Activated naive CD4-positive, alpha-beta T cell treated with anti-CD3 and anti-CD28 coated beads, Interleukin-2, amount 50 U/mL, for 72 hours (primary cell): ENCODE results near the gene CCDC85B. TPM values are rescaled to one million over a fixed set of nuclear protein-coding genes. Genes with fewer than 3 reads are reported as not detected.
A peak's percentile ranks its signal among the peaks of the same experiment; 100 is the strongest.

ENCODE experiments used
- ATAC-seq, 2 donors: fragments of 150-1000 bp; cut with Tn5 transposase; 2 replicates each; pipeline ENCODE4 v1.10.0; 2021; ENCODE audit warnings: mild to moderate bottlenecking in 2 of 2, moderate library complexity in 2 of 2
- DNase-seq, 2 donors: peaks; one replicate each; pipeline ENCODE4 v3.0.0; 2021 to 2022; ENCODE audit warnings: low spot score in 2 of 2
- H3K27ac Mint-ChIP-seq, 2 donors: one replicate each; pipeline ENCODE4 v1.8.0; 2022; ENCODE audit warnings: mild to moderate bottlenecking in 2 of 2, mixed read lengths in 2 of 2
- H3K36me3 Mint-ChIP-seq, 2 donors: one replicate each; pipeline ENCODE4 v1.8.0; 2022; ENCODE audit warnings: mixed read lengths in 2 of 2
- H3K9me3 Mint-ChIP-seq, 2 donors: one replicate each; pipeline ENCODE4 v1.8.0; 2022; ENCODE audit warnings: mixed read lengths in 2 of 2
- total RNA-seq, 2 donors: library from RNA; stranded (reverse); gene quantifications; one replicate each; pipeline ENCODE4 v1.2.3, GENCODE V29; 2022

CCDC85B gene
- total RNA-seq, 2 donors from 2014 or later: 29.4 to 37.2 TPM

GRCh38 chr11:65922565-65922964, 32.1 kb downstream of the CCDC85B start:
- peak overlapping the region in 1 of 2 donors; percentile 33 for H3K27ac Mint-ChIP-seq
- no peaks in the 10 kb centered on the region for H3K9me3 Mint-ChIP-seq
- H3K36me3 Mint-ChIP-seq: peaks cover 0 to 5% of the 10 kb centered on the region in 2 donors
- no peak for ATAC-seq
- DNase-seq: no peak

GRCh38 chr11:65925397-65925796, 34.9 kb downstream of the CCDC85B start:
- Mint-ChIP-seq H3K36me3 (no peaks in the 10 kb centered on the region), H3K9me3 (no peaks in the 10 kb centered on the region), H3K27ac (no peak overlapping the region)
- ATAC-seq (no peak), DNase-seq (no peak)

- Mint-ChIP-seq H3K27ac (peak overlapping the region; percentile 92), H3K36me3 (no peaks in the 10 kb centered on the region), H3K9me3 (no peaks in the 10 kb centered on the region)
- ATAC-seq: peak; percentile 88 to 90
- peak; percentile 57 to 64 for DNase-seq
Measured at GRCh38 chr11:65927904-65928397, 37.5 kb downstream of the CCDC85B start.

GRCh38 chr11:65928667-65929066, 38.2 kb downstream of the CCDC85B start:
- H3K27ac Mint-ChIP-seq: peak overlapping the region; percentile 92
- ATAC-seq: peak in 1 of 2 donors; percentile 6
- no peak for DNase-seq
- H3K9me3 Mint-ChIP-seq: no peaks in the 10 kb centered on the region
- H3K36me3 Mint-ChIP-seq: no peaks in the 10 kb centered on the region

GRCh38 chr11:65931773-65932557, 41.5 kb downstream of the CCDC85B start:
- Mint-ChIP-seq H3K36me3 (no peaks in the 10 kb centered on the region), H3K9me3 (no peaks in the 10 kb centered on the region), H3K27ac (peak overlapping the region in 1 of 2 donors; percentile 49)
- no peak for ATAC-seq
- no peak for DNase-seq

- Mint-ChIP-seq H3K27ac (peak overlapping the region in 1 of 2 donors; percentile 49), H3K36me3 (no peaks in the 10 kb centered on the region), H3K9me3 (no peaks in the 10 kb centered on the region)
- DNase-seq (no peak), ATAC-seq (no peak)
Measured at GRCh38 chr11:65932558-65932919, 42.1 kb downstream of the CCDC85B start.

GRCh38 chr11:65934014-65934413, 43.5 kb downstream of the CCDC85B start:
- H3K27ac Mint-ChIP-seq: no peak overlapping the region
- ATAC-seq (no peak), DNase-seq (no peak)
- H3K36me3 Mint-ChIP-seq: no peaks in the 10 kb centered on the region
- no peaks in the 10 kb centered on the region for H3K9me3 Mint-ChIP-seq

GRCh38 chr11:65937766-65938165, 47.3 kb downstream of the CCDC85B start:
- Mint-ChIP-seq H3K9me3 (no peaks in the 10 kb centered on the region), H3K27ac (no peak overlapping the region), H3K36me3 (no peaks in the 10 kb centered on the region)
- DNase-seq: no peak
- ATAC-seq: no peak

Other genes with a start within 250 kb of the CCDC85B start
- gene RELA, start 227.8 kb upstream of the CCDC85B start, total RNA-seq: 10 to 100 TPM; 81.7 to 97.8 TPM
- gene KAT5, start 178.4 kb upstream of the CCDC85B start, total RNA-seq: 100 to 1,000 TPM in 1 of 2 donors, 10 to 100 TPM in 1; 61.4 to 106 TPM
- 10 to 100 TPM; 40.9 to 93.0 TPM for gene RNASEH2C, start 169.9 kb upstream of the CCDC85B start, total RNA-seq
- gene AP5B1, start 109.7 kb upstream of the CCDC85B start, total RNA-seq: 10 to 100 TPM; 10.6 to 25.9 TPM
- gene OVOL1, start 103.6 kb upstream of the CCDC85B start, total RNA-seq: 1 to 10 TPM in 1 of 2 donors, not detected in 1; 1.6 TPM
- gene SNX32, start 56.7 kb upstream of the CCDC85B start, total RNA-seq: 1 to 10 TPM; 3.8 to 5.0 TPM
- gene CFL1, start 32.5 kb upstream of the CCDC85B start, total RNA-seq: 1,000 to 10,000 TPM in 1 of 2 donors, 100 to 1,000 TPM in 1; 855 to 1,265 TPM
- 10 to 100 TPM; 63.9 to 64.0 TPM for gene MUS81, start 30.2 kb upstream of the CCDC85B start, total RNA-seq
- gene EFEMP2, start 17.9 kb upstream of the CCDC85B start, total RNA-seq: 10 to 100 TPM; 15.2 to 41.8 TPM
- gene CTSW, start 10.8 kb upstream of the CCDC85B start, total RNA-seq: 10 to 100 TPM in 1 of 2 donors, 1 to 10 TPM in 1; 2.2 to 16.8 TPM
- gene FIBP, start 2.2 kb upstream of the CCDC85B start, total RNA-seq: 100 to 1,000 TPM in 1 of 2 donors, 10 to 100 TPM in 1; 69.4 to 101 TPM
- 1 to 10 TPM; 7.4 to 9.5 TPM for gene FOSL1, start 9.7 kb downstream of the CCDC85B start, total RNA-seq
- 10 to 100 TPM; 17.6 to 28.6 TPM for gene C11orf68, start 28.4 kb downstream of the CCDC85B start, total RNA-seq
- gene DRAP1, start 28.8 kb downstream of the CCDC85B start, total RNA-seq: 100 to 1,000 TPM; 110 to 167 TPM
- gene TSGA10IP, start 54.8 kb downstream of the CCDC85B start, total RNA-seq: not detected
- gene SART1, start 71.1 kb downstream of the CCDC85B start, total RNA-seq: 10 to 100 TPM; 53.1 to 60.2 TPM
- gene EIF1AD, start 111.5 kb downstream of the CCDC85B start, total RNA-seq: 10 to 100 TPM; 47.5 to 86.8 TPM
- 100 to 1,000 TPM; 242 to 310 TPM for gene BANF1, start 111.8 kb downstream of the CCDC85B start, total RNA-seq
- under 1 TPM in 1 of 2 donors, not detected in 1; 0.43 TPM for gene CST6, start 121.3 kb downstream of the CCDC85B start, total RNA-seq
- under 1 TPM in 1 of 2 donors, not detected in 1; 0.80 TPM for gene CATSPER1, start 135.8 kb downstream of the CCDC85B start, total RNA-seq
- gene GAL3ST3, start 158.5 kb downstream of the CCDC85B start, total RNA-seq: 1 to 10 TPM in 1 of 2 donors, under 1 TPM in 1; 0.14 to 1.1 TPM
- 100 to 1,000 TPM; 236 to 246 TPM for gene SF3B2, start 161.7 kb downstream of the CCDC85B start, total RNA-seq
- 100 to 1,000 TPM; 124 TPM for gene PACS1, start 179.6 kb downstream of the CCDC85B start, total RNA-seq